Caco-2 (cell line): ENCODE data around the gene LCK. TPM values are rescaled to one million over a fixed set of nuclear protein-coding genes. Genes with fewer than 3 reads are reported as not detected.

Experiments used
- BruUV-seq: library from RNA; stranded (reverse); fragments of 400-500 nt; replicated peaks from 2 replicates; lab custom pipeline; 2021; lab: Mats Ljungman, UMichigan
- CTCF ChIA-PET: fragments of 300-600 bp; sonication (Branson Sonifier 250); formaldehyde crosslinking; loops from one replicate; lab custom pipeline; 2022; ENCODE audit warnings: antibody characterized with exemption; lab: Charles Lee
- POLR2A ChIA-PET: fragments of 300-600 bp; sonication (Branson Sonifier 250); formaldehyde crosslinking; loops from one replicate; lab custom pipeline; 2022; ENCODE audit warnings: antibody characterized with exemption; lab: Charles Lee
- DNase-seq, 2 experiments: peaks; one replicate each; pipeline versions ENCODE4 v3.0.0 to v3.0.0-alpha.2; 2020 to 2022
- H3K27me3 ChIP-seq: replicated peaks from 2 replicates; pipeline ENCODE4 v1.6.0; 2011; ENCODE audit warnings: low read length; ENCODE audit not compliant: control insufficient read depth, insufficient read depth
- H3K36me3 ChIP-seq: 2 replicates; pipeline ENCODE4 v1.5.1; 2011; ENCODE audit warnings: low read length; ENCODE audit not compliant: control insufficient read depth, insufficient read depth
- H3K4me1 ChIP-seq: fragments of 250-450 bp; sonication (Bioruptor Pico); 2 replicates; pipeline ENCODE4 v1.5.1; 2020; ENCODE audit warnings: mild to moderate bottlenecking
- H3K4me3 ChIP-seq: 2 replicates; pipeline ENCODE4 v1.5.1; 2011; ENCODE audit warnings: low read depth, mild to moderate bottlenecking, control low read depth, low read length
- H3K9me3 ChIP-seq: fragments of 250-450 bp; sonication (Bioruptor Pico); 2 replicates; pipeline ENCODE4 v1.5.1; 2020; ENCODE audit warnings: mild to moderate bottlenecking, moderate library complexity
- H3K27ac Mint-ChIP-seq: one replicate; pipeline ENCODE4 v1.8.0; 2022; ENCODE audit warnings: mixed read lengths; ENCODE audit not compliant: unreplicated experiment
- H3K27me3 Mint-ChIP-seq: one replicate; pipeline ENCODE4 v1.8.0; 2022; ENCODE audit warnings: mixed read lengths; ENCODE audit not compliant: insufficient read depth, unreplicated experiment
- H3K36me3 Mint-ChIP-seq: one replicate; pipeline ENCODE4 v1.8.0; 2022; ENCODE audit warnings: mild to moderate bottlenecking, mixed read lengths; ENCODE audit not compliant: insufficient read depth, unreplicated experiment
- H3K4me1 Mint-ChIP-seq: one replicate; pipeline ENCODE4 v1.8.0; 2022; ENCODE audit warnings: low read depth, mixed read lengths; ENCODE audit not compliant: unreplicated experiment
- H3K4me3 Mint-ChIP-seq: one replicate; pipeline ENCODE4 v1.8.0; 2022; ENCODE audit warnings: mild to moderate bottlenecking, moderate library complexity, mixed read lengths; ENCODE audit not compliant: unreplicated experiment
- H3K9me3 Mint-ChIP-seq: one replicate; pipeline ENCODE4 v1.8.0; 2022; ENCODE audit warnings: mixed read lengths; ENCODE audit not compliant: unreplicated experiment
- CTCF ChIP-seq, 2 experiments: fragments of 200-600 bp in 1 of 2; IDR thresholded peaks; 1 replicate in 1 of 2; 2 replicates in 1 of 2; pipeline versions ENCODE4 v1.5.1 to v1.8.0; 2011 to 2022; ENCODE audit warnings: antibody characterized with exemption in 1 of 2, control low read depth in 1 of 2, inconsistent platforms in 1 of 2, low read depth in 1 of 2, low read length in 1 of 2, mild to moderate bottlenecking in 1 of 2, moderate library complexity in 1 of 2; ENCODE audit not compliant: insufficient read depth in 1 of 2, severe bottlenecking in 1 of 2, unreplicated experiment in 1 of 2
- intact Hi-C: fragments of 100-400 bp; cut with micrococcal nuclease; formaldehyde crosslinking; loops from one replicate; pipeline ENCODE4 v1.10.0; 2022; ENCODE audit not compliant: unreplicated experiment
- total RNA-seq: library from RNA; stranded (reverse); gene quantifications from 2 replicates; pipeline ENCODE4 v1.2.3, GENCODE V29; 2022

LCK gene
- total RNA-seq, 1 experiment from 2014 or later = 0.39 TPM

GRCh38 chr1:32205401-32206370 is 45.4 kb upstream of the LCK start, which contains the start of gene IQCC:
Gene IQCC (plus strand): TSS chr1:32205671. CDS start chr1:32205682, 11 bp downstream.
- Histone ChIP-seq H3K27me3 (no peaks in the 10 kb centered on the region), H3K36me3 (no peaks in the 10 kb centered on the region), H3K4me1 (peaks cover 4% of the 10 kb centered on the region; the same call in 1 of the 2 replicates), H3K4me3 (peak within 1 kb of the TSS; percentile 68), H3K9me3 (no peaks in the 10 kb centered on the region)
- BruUV-seq = TSS peak; percentile 70
- Mint-ChIP-seq H3K4me3 (peak within 1 kb of the TSS; percentile 90), H3K9me3 (no peaks in the 10 kb centered on the region), H3K27ac (peak within 1 kb of the TSS; percentile 89), H3K36me3 (peaks cover 23% of the 10 kb centered on the region), H3K27me3 (no peaks in the 10 kb centered on the region), H3K4me1 (no peaks in the 10 kb centered on the region)
- intact Hi-C loops = no loop called here
- peak; percentile 89 to 91 for DNase-seq
- TF ChIP-seq CTCF (IDR thresholded peaks at IDR 0.05; ENCODE audit: insufficient read depth in 1 of 2, low read depth in 1 of 2, low read length in 1 of 2, severe bottlenecking in 1 of 2, unreplicated experiment in 1 of 2) = peak; percentile 9 to 28
- ChIA-PET CTCF (interaction anchor here (1.6 kb wide), 1 partner anchor 10 kb away, joined by 5 read pairs; no protein-coding TSS in a partner anchor), POLR2A (interaction anchor here (0.7 to 0.8 kb wide), 2 partner anchors 10 to 27 kb away, joined by 3 to 4 read pairs; partner anchors contain the start of gene TXLNA)

- Mint-ChIP-seq H3K27ac (no peak overlapping the region), H3K36me3 (peaks cover 16% of the 10 kb centered on the region), H3K9me3 (no peaks in the 10 kb centered on the region), H3K4me1 (no peaks in the 10 kb centered on the region), H3K4me3 (no peak overlapping the region), H3K27me3 (no peaks in the 10 kb centered on the region)
- intact Hi-C loops = no loop called here
- DNase-seq = no peak
- ChIA-PET POLR2A (no interaction called here), CTCF (no interaction called here)
- Histone ChIP-seq H3K4me3 (no peak overlapping the region), H3K36me3 (no peaks in the 10 kb centered on the region), H3K4me1 (no peaks in the 10 kb centered on the region), H3K9me3 (no peaks in the 10 kb centered on the region), H3K27me3 (no peaks in the 10 kb centered on the region)
- TF ChIP-seq CTCF (IDR thresholded peaks at IDR 0.05; ENCODE audit: insufficient read depth in 1 of 2, low read depth in 1 of 2, low read length in 1 of 2, severe bottlenecking in 1 of 2, unreplicated experiment in 1 of 2) = no peak
- BruUV-seq = no TSS peak
Measured at GRCh38 chr1:32208469-32208868, 42.6 kb upstream of the LCK start.

GRCh38 chr1:32208891-32209328 is 42.2 kb upstream of the LCK start, which contains the start of gene DCDC2B:
Gene DCDC2B (plus strand): TSS chr1:32209089. CDS start chr1:32209094, 5 bp downstream.
- ChIA-PET CTCF (no interaction called here), POLR2A (no interaction called here)
- H3K9me3 Mint-ChIP-seq = no peaks in the 10 kb centered on the region
- H3K4me3 Mint-ChIP-seq = no peak within 1 kb of the TSS
- H3K27ac Mint-ChIP-seq = no peak within 1 kb of the TSS
- intact Hi-C loops = no loop called here
- no TSS peak for BruUV-seq
- H3K4me3 ChIP-seq = no peak within 1 kb of the TSS
- no peaks in the 10 kb centered on the region for H3K36me3 ChIP-seq
- no peaks in the 10 kb centered on the region for H3K4me1 Mint-ChIP-seq
- H3K4me1 ChIP-seq = no peaks in the 10 kb centered on the region
- H3K36me3 Mint-ChIP-seq = peaks cover 16% of the 10 kb centered on the region
- no peaks in the 10 kb centered on the region for H3K27me3 Mint-ChIP-seq
- H3K27me3 ChIP-seq = no peaks in the 10 kb centered on the region
- DNase-seq = no peak
- no peak for TF ChIP-seq CTCF (IDR thresholded peaks at IDR 0.05; ENCODE audit: insufficient read depth in 1 of 2, low read depth in 1 of 2, low read length in 1 of 2, severe bottlenecking in 1 of 2, unreplicated experiment in 1 of 2)
- no peaks in the 10 kb centered on the region for H3K9me3 ChIP-seq
